Caco-2 (cell line): ENCODE results near the gene C1QC. TPM values are rescaled to one million over a fixed set of nuclear protein-coding genes. Genes with fewer than 3 reads are reported as not detected.

Experiments
- BruUV-seq: library from RNA; stranded (reverse); fragments of 400-500 nt; replicated peaks from 2 replicates; lab custom pipeline; 2021; lab: Mats Ljungman, UMichigan
- CTCF ChIA-PET: fragments of 300-600 bp; sonication (Branson Sonifier 250); formaldehyde crosslinking; loops from one replicate; lab custom pipeline; 2022; ENCODE audit warnings: antibody characterized with exemption; lab: Charles Lee
- POLR2A ChIA-PET: fragments of 300-600 bp; sonication (Branson Sonifier 250); formaldehyde crosslinking; loops from one replicate; lab custom pipeline; 2022; ENCODE audit warnings: antibody characterized with exemption; lab: Charles Lee
- DNase-seq, 2 experiments: peaks; one replicate each; pipeline versions ENCODE4 v3.0.0 to v3.0.0-alpha.2; 2020 to 2022
- H3K27me3 ChIP-seq: replicated peaks from 2 replicates; pipeline ENCODE4 v1.6.0; 2011; ENCODE audit warnings: low read length; ENCODE audit not compliant: control insufficient read depth, insufficient read depth
- H3K36me3 ChIP-seq: 2 replicates; pipeline ENCODE4 v1.5.1; 2011; ENCODE audit warnings: low read length; ENCODE audit not compliant: control insufficient read depth, insufficient read depth
- H3K4me1 ChIP-seq: fragments of 250-450 bp; sonication (Bioruptor Pico); 2 replicates; pipeline ENCODE4 v1.5.1; 2020; ENCODE audit warnings: mild to moderate bottlenecking
- H3K4me3 ChIP-seq: 2 replicates; pipeline ENCODE4 v1.5.1; 2011; ENCODE audit warnings: low read depth, mild to moderate bottlenecking, control low read depth, low read length
- H3K9me3 ChIP-seq: fragments of 250-450 bp; sonication (Bioruptor Pico); 2 replicates; pipeline ENCODE4 v1.5.1; 2020; ENCODE audit warnings: mild to moderate bottlenecking, moderate library complexity
- H3K27ac Mint-ChIP-seq: one replicate; pipeline ENCODE4 v1.8.0; 2022; ENCODE audit warnings: mixed read lengths; ENCODE audit not compliant: unreplicated experiment
- H3K27me3 Mint-ChIP-seq: one replicate; pipeline ENCODE4 v1.8.0; 2022; ENCODE audit warnings: mixed read lengths; ENCODE audit not compliant: insufficient read depth, unreplicated experiment
- H3K36me3 Mint-ChIP-seq: one replicate; pipeline ENCODE4 v1.8.0; 2022; ENCODE audit warnings: mild to moderate bottlenecking, mixed read lengths; ENCODE audit not compliant: insufficient read depth, unreplicated experiment
- H3K4me1 Mint-ChIP-seq: one replicate; pipeline ENCODE4 v1.8.0; 2022; ENCODE audit warnings: low read depth, mixed read lengths; ENCODE audit not compliant: unreplicated experiment
- H3K4me3 Mint-ChIP-seq: one replicate; pipeline ENCODE4 v1.8.0; 2022; ENCODE audit warnings: mild to moderate bottlenecking, moderate library complexity, mixed read lengths; ENCODE audit not compliant: unreplicated experiment
- H3K9me3 Mint-ChIP-seq: one replicate; pipeline ENCODE4 v1.8.0; 2022; ENCODE audit warnings: mixed read lengths; ENCODE audit not compliant: unreplicated experiment
- intact Hi-C: fragments of 100-400 bp; cut with micrococcal nuclease; formaldehyde crosslinking; loops from one replicate; pipeline ENCODE4 v1.10.0; 2022; ENCODE audit not compliant: unreplicated experiment
- total RNA-seq: library from RNA; stranded (reverse); gene quantifications from 2 replicates; pipeline ENCODE4 v1.2.3, GENCODE V29; 2022
- TF ChIP-seq, protein P1 (sequence below), 2 experiments: fragments of 200-600 bp in 1 of 2; IDR thresholded peaks; 1 replicate in 1 of 2; 2 replicates in 1 of 2; pipeline versions ENCODE4 v1.5.1 to v1.8.0; 2011 to 2022; ENCODE audit warnings: antibody characterized with exemption in 1 of 2, control low read depth in 1 of 2, inconsistent platforms in 1 of 2, low read depth in 1 of 2, low read length in 1 of 2, mild to moderate bottlenecking in 1 of 2, moderate library complexity in 1 of 2; ENCODE audit not compliant: insufficient read depth in 1 of 2, severe bottlenecking in 1 of 2, unreplicated experiment in 1 of 2

C1QC gene
- total RNA-seq, 1 experiment from 2014 or later, result not detected

DNA sequence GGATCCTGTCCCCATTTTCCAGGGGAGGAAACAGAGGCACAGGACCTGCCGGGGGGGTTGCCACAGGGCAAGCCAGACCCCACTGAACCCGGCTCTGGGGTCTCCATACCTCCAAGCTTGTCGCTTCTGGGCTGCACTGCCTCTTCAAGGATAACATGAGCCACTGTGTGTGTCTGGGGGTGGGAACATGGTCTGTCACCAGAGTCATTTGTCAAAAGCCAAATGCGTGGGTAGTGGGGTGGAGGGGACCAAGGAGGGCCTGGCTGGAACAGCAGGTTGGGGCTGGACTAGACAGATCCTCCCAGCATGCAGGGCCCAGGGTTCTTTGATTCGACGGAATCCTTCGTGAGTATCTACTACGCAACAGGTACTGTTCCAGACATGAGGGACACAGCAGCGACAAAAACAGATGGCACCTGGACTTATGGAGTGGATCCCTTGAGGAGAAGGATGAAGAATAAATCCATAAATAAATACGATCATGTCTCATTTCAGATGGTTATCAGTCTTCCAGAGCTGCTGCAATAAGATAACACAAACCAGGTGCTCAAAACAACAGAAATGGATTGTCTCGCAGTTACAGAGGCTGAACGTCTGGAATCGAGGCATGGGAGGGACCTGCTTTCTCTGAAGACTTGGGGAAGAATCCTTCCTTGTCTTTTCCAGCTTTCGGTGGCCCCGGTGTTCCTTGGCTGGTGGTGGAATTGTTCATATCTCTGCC, 38.3 kb downstream of the C1QC start:
- H3K27me3 ChIP-seq, result no peaks in the 10 kb centered on the region
- BruUV-seq, result no TSS peak
- intact Hi-C loops, result no loop called here
- no peaks in the 10 kb centered on the region for H3K4me1 ChIP-seq
- H3K36me3 ChIP-seq, result no peaks in the 10 kb centered on the region
- POLR2A ChIA-PET, result no interaction called here
- peaks cover 7% of the 10 kb centered on the region for H3K4me1 Mint-ChIP-seq
- TF ChIP-seq, protein P1, sequence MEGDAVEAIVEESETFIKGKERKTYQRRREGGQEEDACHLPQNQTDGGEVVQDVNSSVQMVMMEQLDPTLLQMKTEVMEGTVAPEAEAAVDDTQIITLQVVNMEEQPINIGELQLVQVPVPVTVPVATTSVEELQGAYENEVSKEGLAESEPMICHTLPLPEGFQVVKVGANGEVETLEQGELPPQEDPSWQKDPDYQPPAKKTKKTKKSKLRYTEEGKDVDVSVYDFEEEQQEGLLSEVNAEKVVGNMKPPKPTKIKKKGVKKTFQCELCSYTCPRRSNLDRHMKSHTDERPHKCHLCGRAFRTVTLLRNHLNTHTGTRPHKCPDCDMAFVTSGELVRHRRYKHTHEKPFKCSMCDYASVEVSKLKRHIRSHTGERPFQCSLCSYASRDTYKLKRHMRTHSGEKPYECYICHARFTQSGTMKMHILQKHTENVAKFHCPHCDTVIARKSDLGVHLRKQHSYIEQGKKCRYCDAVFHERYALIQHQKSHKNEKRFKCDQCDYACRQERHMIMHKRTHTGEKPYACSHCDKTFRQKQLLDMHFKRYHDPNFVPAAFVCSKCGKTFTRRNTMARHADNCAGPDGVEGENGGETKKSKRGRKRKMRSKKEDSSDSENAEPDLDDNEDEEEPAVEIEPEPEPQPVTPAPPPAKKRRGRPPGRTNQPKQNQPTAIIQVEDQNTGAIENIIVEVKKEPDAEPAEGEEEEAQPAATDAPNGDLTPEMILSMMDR (IDR thresholded peaks at IDR 0.05; ENCODE audit: insufficient read depth in 1 of 2, low read depth in 1 of 2, low read length in 1 of 2, severe bottlenecking in 1 of 2, unreplicated experiment in 1 of 2), result no peak
- no peak overlapping the region for H3K27ac Mint-ChIP-seq
- CTCF ChIA-PET, result no interaction called here
- H3K36me3 Mint-ChIP-seq, result no peaks in the 10 kb centered on the region
- no peak overlapping the region for H3K4me3 ChIP-seq
- no peak for DNase-seq
- no peaks in the 10 kb centered on the region for H3K9me3 ChIP-seq
- no peaks in the 10 kb centered on the region for H3K27me3 Mint-ChIP-seq
- H3K4me3 Mint-ChIP-seq, result no peak overlapping the region
- H3K9me3 Mint-ChIP-seq, result no peaks in the 10 kb centered on the region

DNA sequence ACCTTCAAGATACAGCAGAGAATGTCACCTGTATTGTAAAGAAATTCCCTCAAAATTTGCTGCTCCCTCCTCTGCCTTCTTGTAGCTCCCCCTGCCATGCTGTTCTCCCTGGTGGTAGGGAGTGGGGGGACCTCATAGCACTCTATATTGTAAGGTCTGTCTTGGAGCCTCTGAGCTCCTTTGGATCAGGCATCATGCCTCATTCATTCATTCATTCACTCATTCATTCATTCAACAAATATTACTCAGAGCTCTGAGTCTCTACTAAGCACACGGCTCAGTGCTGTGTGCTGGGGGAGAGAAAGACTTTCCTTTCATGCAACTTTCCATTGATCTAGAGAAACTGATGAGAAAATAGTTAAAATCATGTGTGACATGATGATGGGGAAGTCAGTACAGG, 40.1 kb downstream of the C1QC start:
- Histone ChIP-seq H3K4me3 (no peak overlapping the region), H3K36me3 (no peaks in the 10 kb centered on the region), H3K9me3 (no peaks in the 10 kb centered on the region), H3K4me1 (no peaks in the 10 kb centered on the region), H3K27me3 (no peaks in the 10 kb centered on the region)
- BruUV-seq, result no TSS peak
- Mint-ChIP-seq H3K4me3 (no peak overlapping the region), H3K9me3 (no peaks in the 10 kb centered on the region), H3K4me1 (peaks cover 14% of the 10 kb centered on the region), H3K36me3 (no peaks in the 10 kb centered on the region), H3K27me3 (no peaks in the 10 kb centered on the region), H3K27ac (no peak overlapping the region)
- TF ChIP-seq, protein P1 (IDR thresholded peaks at IDR 0.05; ENCODE audit: insufficient read depth in 1 of 2, low read depth in 1 of 2, low read length in 1 of 2, severe bottlenecking in 1 of 2, unreplicated experiment in 1 of 2), result no peak
- POLR2A ChIA-PET, result no interaction called here
- no peak for DNase-seq
- CTCF ChIA-PET, result interaction anchor here (1.5 to 2.4 kb wide), 2 partner anchors 9 to 19 kb away, joined by 3 to 6 read pairs; no protein-coding TSS in a partner anchor
- intact Hi-C loops, result no loop called here

DNA sequence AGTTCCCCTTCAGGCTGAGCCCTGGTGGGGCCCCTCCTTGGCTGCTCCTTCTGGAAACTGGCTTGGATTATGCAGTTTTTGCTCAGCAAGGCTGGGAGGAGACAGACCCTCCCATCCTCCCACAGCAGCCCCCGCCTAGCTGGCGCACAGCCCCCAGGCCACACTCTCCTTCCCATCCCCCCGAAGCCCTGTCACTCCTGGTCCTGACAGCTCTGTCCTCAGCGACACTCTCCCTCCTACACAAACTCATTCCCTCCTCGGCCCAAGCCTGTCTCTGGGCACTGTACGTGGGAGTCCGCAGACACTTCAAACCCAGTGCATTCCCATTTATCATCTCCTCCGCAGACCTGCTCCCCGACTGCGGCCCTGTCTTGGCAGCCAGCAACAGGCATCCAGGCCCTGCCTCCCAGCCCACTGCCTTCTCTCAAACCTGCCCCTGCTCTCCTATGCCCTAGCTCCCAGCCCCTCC, 42.2 kb downstream of the C1QC start:
- no TSS peak for BruUV-seq
- H3K9me3 ChIP-seq, result no peaks in the 10 kb centered on the region
- H3K4me3 ChIP-seq, result no peak overlapping the region
- H3K4me1 ChIP-seq, result peaks cover 5% of the 10 kb centered on the region; the same call in 1 of the 2 replicates
- TF ChIP-seq, protein P1 (IDR thresholded peaks at IDR 0.05; ENCODE audit: insufficient read depth in 1 of 2, low read depth in 1 of 2, low read length in 1 of 2, severe bottlenecking in 1 of 2, unreplicated experiment in 1 of 2), result no peak
- CTCF ChIA-PET, result no interaction called here
- H3K36me3 ChIP-seq, result no peaks in the 10 kb centered on the region
- H3K4me3 Mint-ChIP-seq, result no peak overlapping the region
- H3K27me3 ChIP-seq, result no peaks in the 10 kb centered on the region
- no peaks in the 10 kb centered on the region for H3K27me3 Mint-ChIP-seq
- intact Hi-C loops, result no loop called here
- peaks cover 22% of the 10 kb centered on the region for H3K4me1 Mint-ChIP-seq
- POLR2A ChIA-PET, result no interaction called here
- no peaks in the 10 kb centered on the region for H3K36me3 Mint-ChIP-seq
- H3K27ac Mint-ChIP-seq, result no peak overlapping the region
- no peak for DNase-seq
- H3K9me3 Mint-ChIP-seq, result no peaks in the 10 kb centered on the region
